SK-N-MC (cell line): ENCODE measurements around the gene ZNF534.
"Not testable (repeated sequence)": the region's sequence is repeated elsewhere in the genome, so short reads cannot be mapped to it uniquely, and the experiment has no call there.

Source experiments
- DNase-seq: peaks from one replicate; pipeline ENCODE4 v3.0.0-alpha.2; 2011; ENCODE audit warnings: low read depth, low spot score
- H3K27ac ChIP-seq: fragments of 200-600 bp; sonication (generic); 2 replicates; pipeline ENCODE4 v1.5.1; 2016; ENCODE audit warnings: mixed run types
- H3K36me3 ChIP-seq: fragments of 200-600 bp; sonication (generic); 2 replicates; pipeline ENCODE4 v1.6.1; 2017; ENCODE audit warnings: antibody characterized with exemption, low read length, mixed read lengths; ENCODE audit not compliant: insufficient read depth
- H3K4me3 ChIP-seq: fragments of 200-600 bp; sonication (generic); 2 replicates; pipeline ENCODE4 v1.5.1; 2016
- H3K9ac ChIP-seq: fragments of 200-600 bp; sonication (generic); 2 replicates; pipeline ENCODE4 v1.8.0; 2017; ENCODE audit warnings: mixed run types, mixed read lengths; ENCODE audit not compliant: insufficient read length
- H3K9me3 ChIP-seq: fragments of 200-600 bp; sonication (generic); 2 replicates; pipeline ENCODE4 v1.6.1; 2017; ENCODE audit warnings: low read depth, mild to moderate bottlenecking, antibody characterized with exemption, low read length, moderate library complexity, mixed read lengths
- EZH2 ChIP-seq: fragments of 200-600 bp; sonication (generic); IDR thresholded peaks from one replicate; pipeline ENCODE4 v1.6.1; 2017; ENCODE audit warnings: antibody characterized with exemption
- FOXP2 ChIP-seq: optimal IDR thresholded peaks from 2 replicates; pipeline ENCODE3; 2011; ENCODE audit warnings: mild to moderate bottlenecking, moderate library complexity; ENCODE audit not compliant: insufficient read depth; ENCODE audit errors: extremely low read length, control extremely low read depth
- POLR2AphosphoS5 ChIP-seq: IDR thresholded peaks from 2 replicates; pipeline ENCODE4 v1.6.1; 2012; ENCODE audit warnings: mild to moderate bottlenecking, low read depth, low read length, borderline replicate concordance

The ZNF534 gene

GRCh38 chr19:52492201-52492993 is 63.4 kb downstream of the ZNF534 start:
- Histone ChIP-seq H3K9ac (no peak overlapping the region), H3K27ac (no peak overlapping the region), H3K4me3 (no peak overlapping the region), H3K36me3 (no peaks in the 10 kb centered on the region), H3K9me3 (no peaks in the 10 kb centered on the region)
- no peak for DNase-seq
- TF ChIP-seq EZH2, result no peak
- no peak for TF ChIP-seq POLR2AphosphoS5
- TF ChIP-seq FOXP2, result no peak

- Histone ChIP-seq H3K36me3 (no peaks in the 10 kb centered on the region), H3K9ac (no peak overlapping the region), H3K27ac (no peak overlapping the region), H3K4me3 (no peak overlapping the region), H3K9me3 (no peaks in the 10 kb centered on the region)
- no peak for TF ChIP-seq FOXP2
- no peak for TF ChIP-seq POLR2AphosphoS5
- no peak for TF ChIP-seq EZH2
- no peak for DNase-seq
Measured at GRCh38 chr19:52492994-52493470, 64.1 kb downstream of the ZNF534 start.

GRCh38 chr19:52494518-52494917 is 65.6 kb downstream of the ZNF534 start:
- Histone ChIP-seq H3K9ac (no peak overlapping the region), H3K4me3 (no peak overlapping the region), H3K27ac (no peak overlapping the region), H3K9me3 (no peaks in the 10 kb centered on the region), H3K36me3 (no peaks in the 10 kb centered on the region)
- no peak for TF ChIP-seq EZH2
- DNase-seq, result no peak

- Histone ChIP-seq H3K36me3 (no peaks in the 10 kb centered on the region), H3K4me3 (no peak overlapping the region), H3K9me3 (no peaks in the 10 kb centered on the region), H3K27ac (no peak overlapping the region), H3K9ac (no peak overlapping the region)
- no peak for DNase-seq
- TF ChIP-seq POLR2AphosphoS5 (no peak), FOXP2 (no peak), EZH2 (no peak)
Measured at GRCh38 chr19:52498571-52498970, 69.6 kb downstream of the ZNF534 start.

GRCh38 chr19:52500474-52500873 is 71.5 kb downstream of the ZNF534 start:
- H3K27ac ChIP-seq, H3K36me3 ChIP-seq, H3K4me3 ChIP-seq, H3K9me3 ChIP-seq, DNase-seq, H3K9ac ChIP-seq: not testable (repeated sequence)

GRCh38 chr19:52500991-52501390 is 72.0 kb downstream of the ZNF534 start:
- H3K27ac ChIP-seq, H3K36me3 ChIP-seq, H3K9ac ChIP-seq, H3K9me3 ChIP-seq, H3K4me3 ChIP-seq, DNase-seq: not testable (repeated sequence)
